Measurements from ENCODE around the gene TMEM44.

DNA sequence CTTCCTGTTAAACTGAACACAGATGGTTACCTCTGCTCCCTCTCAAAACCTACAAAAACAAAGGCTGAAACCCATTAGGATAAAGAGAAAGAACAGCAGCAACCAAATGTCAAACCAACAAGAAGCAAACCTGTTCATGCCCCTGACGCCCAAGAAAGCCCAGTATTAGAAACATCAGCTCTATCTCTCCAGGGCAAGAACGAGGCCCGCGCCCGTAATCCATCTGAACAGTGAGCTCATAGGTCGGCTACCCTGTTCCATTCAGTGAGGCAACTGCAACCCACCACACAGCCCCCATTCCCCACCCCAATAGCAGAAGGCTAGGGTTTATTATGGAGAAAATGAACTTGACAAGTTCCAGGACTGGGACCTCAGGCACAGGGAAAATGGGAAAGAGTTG lies 28.7 kb upstream of the TMEM44 start:
- TF ChIP-seq, protein P1, sequence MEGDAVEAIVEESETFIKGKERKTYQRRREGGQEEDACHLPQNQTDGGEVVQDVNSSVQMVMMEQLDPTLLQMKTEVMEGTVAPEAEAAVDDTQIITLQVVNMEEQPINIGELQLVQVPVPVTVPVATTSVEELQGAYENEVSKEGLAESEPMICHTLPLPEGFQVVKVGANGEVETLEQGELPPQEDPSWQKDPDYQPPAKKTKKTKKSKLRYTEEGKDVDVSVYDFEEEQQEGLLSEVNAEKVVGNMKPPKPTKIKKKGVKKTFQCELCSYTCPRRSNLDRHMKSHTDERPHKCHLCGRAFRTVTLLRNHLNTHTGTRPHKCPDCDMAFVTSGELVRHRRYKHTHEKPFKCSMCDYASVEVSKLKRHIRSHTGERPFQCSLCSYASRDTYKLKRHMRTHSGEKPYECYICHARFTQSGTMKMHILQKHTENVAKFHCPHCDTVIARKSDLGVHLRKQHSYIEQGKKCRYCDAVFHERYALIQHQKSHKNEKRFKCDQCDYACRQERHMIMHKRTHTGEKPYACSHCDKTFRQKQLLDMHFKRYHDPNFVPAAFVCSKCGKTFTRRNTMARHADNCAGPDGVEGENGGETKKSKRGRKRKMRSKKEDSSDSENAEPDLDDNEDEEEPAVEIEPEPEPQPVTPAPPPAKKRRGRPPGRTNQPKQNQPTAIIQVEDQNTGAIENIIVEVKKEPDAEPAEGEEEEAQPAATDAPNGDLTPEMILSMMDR (IDR thresholded peaks at IDR 0.05; ENCODE audit: insufficient read depth, low read length, poor library complexity, severe bottlenecking): no peak
- no peak for TF ChIP-seq EZH2phosphoT487 (conservative IDR thresholded peaks at IDR 0.05; ENCODE audit: low read length)
